DOHH2 (cell line): ENCODE measurements around the gene CD1B.
A peak's percentile ranks its signal among the peaks of the same experiment; 100 is the strongest.

Experiments used
- H3F3A ChIP-seq: fragments of 200-600 bp; sonication (generic), shearing (Covaris generic); 2 replicates; pipeline ENCODE4 v1.6.0; 2016; ENCODE audit warnings: antibody characterized with exemption, mild to moderate bottlenecking; ENCODE audit not compliant: control insufficient read depth, insufficient read depth
- H3K27ac ChIP-seq: fragments of 200-600 bp; sonication (generic); 2 replicates; pipeline ENCODE4 v1.5.1; 2014; ENCODE audit warnings: low read depth, mild to moderate bottlenecking, low read length, moderate library complexity
- H3K27me3 ChIP-seq: fragments of 200-600 bp; sonication (generic); 2 replicates; pipeline ENCODE4 v1.6.1; 2014; ENCODE audit warnings: mild to moderate bottlenecking, low read length, mixed read lengths; ENCODE audit not compliant: control insufficient read depth
- H3K36me3 ChIP-seq: fragments of 200-600 bp; sonication (generic); 2 replicates; pipeline ENCODE4 v1.6.1; 2014; ENCODE audit warnings: mild to moderate bottlenecking, low read length, moderate library complexity, mixed read lengths; ENCODE audit not compliant: control insufficient read depth
- H3K4me1 ChIP-seq: fragments of 200-600 bp; sonication (generic); 2 replicates; pipeline ENCODE4 v1.6.1; 2014; ENCODE audit warnings: mild to moderate bottlenecking, low read length, mixed read lengths; ENCODE audit not compliant: control insufficient read depth
- H3K4me2 ChIP-seq: fragments of 200-600 bp; sonication (generic); 2 replicates; pipeline ENCODE4 v1.6.0; 2014; ENCODE audit warnings: mild to moderate bottlenecking, low read length, moderate library complexity
- H3K4me3 ChIP-seq: fragments of 200-600 bp; sonication (generic); 2 replicates; pipeline ENCODE4 v1.5.1; 2014; ENCODE audit warnings: mild to moderate bottlenecking, low read length, mixed read lengths
- H3K79me2 ChIP-seq: fragments of 200-600 bp; sonication (generic); 2 replicates; pipeline ENCODE4 v1.6.1; 2014; ENCODE audit warnings: mild to moderate bottlenecking, low read length, mixed read lengths; ENCODE audit not compliant: control insufficient read depth
- H3K9me2 ChIP-seq: fragments of 200-600 bp; sonication (generic); replicated peaks from 2 replicates; pipeline ENCODE4 v1.6.1; 2014; ENCODE audit warnings: mild to moderate bottlenecking, low read length, mixed read lengths; ENCODE audit not compliant: control insufficient read depth
- H3K9me3 ChIP-seq: fragments of 200-600 bp; sonication (generic); 2 replicates; pipeline ENCODE4 v1.6.1; 2014; ENCODE audit warnings: antibody characterized with exemption, low read length, mixed read lengths; ENCODE audit not compliant: control insufficient read depth, insufficient read depth
- H4K20me1 ChIP-seq: fragments of 200-600 bp; sonication (generic); 2 replicates; pipeline ENCODE4 v1.6.0; 2014; ENCODE audit warnings: low read depth, mild to moderate bottlenecking, antibody characterized with exemption, low read length, moderate library complexity; ENCODE audit not compliant: control insufficient read depth, insufficient read depth
- CTCF ChIP-seq: fragments of 200-600 bp; sonication (generic); IDR thresholded peaks from one replicate; pipeline ENCODE4 v1.5.1; 2014; ENCODE audit warnings: antibody characterized with exemption, mild to moderate bottlenecking, low read depth, low read length; ENCODE audit not compliant: poor library complexity, severe bottlenecking
- EZH2phosphoT487 ChIP-seq: fragments of 200-600 bp; sonication (generic); IDR thresholded peaks from 2 replicates; pipeline ENCODE4 v1.6.1; 2017; ENCODE audit warnings: borderline replicate concordance, mild to moderate bottlenecking, antibody characterized with exemption, low read length, moderate library complexity, mixed read lengths

CD1B gene

DNA sequence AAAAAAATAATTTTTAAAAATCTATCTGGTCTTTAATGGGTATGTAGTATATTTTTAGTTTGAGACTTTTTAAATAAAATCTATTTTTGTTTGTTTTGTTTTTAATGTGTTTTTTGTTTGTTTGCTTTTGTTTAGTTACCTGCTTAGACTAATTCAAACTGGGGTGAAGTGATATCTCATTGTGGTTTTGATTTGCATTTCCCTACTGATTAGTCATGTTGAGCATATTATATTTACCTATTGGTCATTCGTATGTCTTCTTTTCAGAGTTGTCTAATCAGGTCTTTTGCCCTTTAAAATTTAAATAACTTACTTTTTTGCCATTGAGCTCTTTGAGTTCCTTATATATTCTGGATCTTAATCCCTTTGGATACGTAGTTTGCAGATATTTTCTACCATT is 20.3 kb downstream of the CD1B start:
- Histone ChIP-seq H3K27me3 (no peaks in the 10 kb centered on the region), H3K4me3 (no peak overlapping the region), H3K4me2 (peak overlapping the region; percentile 31), H3K36me3 (no peaks in the 10 kb centered on the region), H4K20me1 (no peaks in the 10 kb centered on the region), H3K27ac (peak overlapping the region; percentile 53), H3K4me1 (peaks cover 17% of the 10 kb centered on the region), H3F3A (peaks cover 9% of the 10 kb centered on the region), H3K9me2 (no peaks in the 10 kb centered on the region), H3K9me3 (peaks cover 10% of the 10 kb centered on the region), H3K79me2 (no peaks in the 10 kb centered on the region)
- no peak for TF ChIP-seq CTCF
- no peak for TF ChIP-seq EZH2phosphoT487

DNA sequence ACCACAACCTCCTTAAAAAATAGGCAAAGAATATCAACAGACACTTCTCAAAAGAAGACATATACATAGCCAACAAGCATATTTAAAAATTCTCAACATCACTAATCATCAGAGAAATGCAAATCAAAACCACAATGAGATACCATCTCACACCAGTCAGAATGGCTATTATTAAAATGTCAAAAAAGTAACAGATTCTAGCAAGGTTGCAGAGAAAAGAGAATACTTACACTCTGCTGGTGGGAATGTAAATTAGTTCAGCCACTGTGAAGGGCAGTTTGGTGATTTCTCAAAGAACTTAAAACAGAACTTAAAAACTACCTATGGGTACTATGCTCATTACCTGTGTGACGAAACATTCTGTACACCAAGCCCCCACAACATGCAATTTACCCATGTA is 20.7 kb downstream of the CD1B start:
- Histone ChIP-seq H4K20me1 (no peaks in the 10 kb centered on the region), H3K9me2 (no peaks in the 10 kb centered on the region), H3K27me3 (no peaks in the 10 kb centered on the region), H3K36me3 (no peaks in the 10 kb centered on the region), H3K4me2 (peak overlapping the region; percentile 31), H3F3A (peaks cover 9% of the 10 kb centered on the region), H3K9me3 (peaks cover 10% of the 10 kb centered on the region), H3K4me1 (peaks cover 17% of the 10 kb centered on the region), H3K4me3 (peak overlapping the region; percentile 17; the same call in 1 of the 2 replicates), H3K79me2 (no peaks in the 10 kb centered on the region), H3K27ac (peak overlapping the region; percentile 53)
- TF ChIP-seq CTCF (no peak), EZH2phosphoT487 (no peak)

DNA sequence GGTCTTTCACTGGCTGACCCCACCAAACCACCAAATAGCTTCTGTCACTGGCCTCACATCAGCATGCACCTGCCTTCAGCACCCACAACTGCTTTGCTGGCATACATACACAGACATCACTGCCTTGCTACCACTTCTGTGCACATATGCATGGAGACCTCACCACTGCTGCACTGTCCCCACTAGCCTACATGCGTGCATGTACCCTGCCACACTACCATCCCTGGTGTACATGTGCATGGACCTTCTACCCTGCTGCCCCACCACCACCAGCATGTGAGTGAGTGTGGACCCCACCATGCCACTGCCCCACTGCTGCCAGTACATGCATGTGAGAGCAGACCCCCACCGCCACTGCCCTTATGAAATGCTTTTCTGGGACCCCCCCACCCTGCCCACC is 35.5 kb downstream of the CD1B start:
- H3K27me3 ChIP-seq, result no peaks in the 10 kb centered on the region
- H4K20me1 ChIP-seq, result no peaks in the 10 kb centered on the region
- H3K27ac ChIP-seq, result no peak overlapping the region
- no peaks in the 10 kb centered on the region for H3F3A ChIP-seq
- no peak for TF ChIP-seq CTCF
- no peak for TF ChIP-seq EZH2phosphoT487
- H3K79me2 ChIP-seq, result no peaks in the 10 kb centered on the region
- peaks cover 12% of the 10 kb centered on the region for H3K4me1 ChIP-seq
- H3K4me3 ChIP-seq, result no peak overlapping the region
- no peaks in the 10 kb centered on the region for H3K9me2 ChIP-seq
- no peaks in the 10 kb centered on the region for H3K36me3 ChIP-seq
- H3K4me2 ChIP-seq, result no peak overlapping the region
- no peaks in the 10 kb centered on the region for H3K9me3 ChIP-seq
